T-cell (primary cell): Measurements from ENCODE around the gene GFOD1. TPM values are rescaled to one million over a fixed set of nuclear protein-coding genes. Genes with fewer than 3 reads are reported as not detected.

Experiments
- ATAC-seq, 4 experiments: fragments of 200-7000 bp in 3 of 4; fragments of 150-1000 bp in 1 of 4; cut with Tn5 transposase; replicated peaks in 1 of 4; 1 replicate in 3 of 4; 2 replicates in 1 of 4; pipeline ENCODE4 v1.10.0; 2021; ENCODE audit warnings: moderate library complexity in 3 of 4, mild to moderate bottlenecking in 2 of 4, moderate number of reproducible peaks in 1 of 4
- CTCF ChIA-PET, 2 donors: fragments of 300-600 bp; sonication (Branson Sonifier 250); formaldehyde crosslinking; loops; one replicate each; lab custom pipeline; 2022; ENCODE audit warnings: antibody characterized with exemption in 2 of 2; lab: Charles Lee
- POLR2A ChIA-PET, 2 donors: fragments of 300-600 bp; sonication (Branson Sonifier 250); formaldehyde crosslinking; loops; one replicate each; lab custom pipeline; 2022; ENCODE audit warnings: antibody characterized with exemption in 2 of 2; lab: Charles Lee
- DNase-seq, 35 experiments: peaks; one replicate each; pipeline versions ENCODE4 v3.0.0 to v3.0.0-alpha.2; 2013 to 2023
- H3K27ac ChIP-seq: one replicate; pipeline ENCODE4 v1.5.1; 2013; ENCODE audit warnings: low read length
- H3K27me3 ChIP-seq, 2 experiments: replicated peaks in 1 of 2; 1 replicate in 1 of 2; 2 replicates in 1 of 2; pipeline versions ENCODE4 v1.6.1 to v1.7.0; 2013; ENCODE audit warnings: low read length in 1 of 2, mixed read lengths in 1 of 2; ENCODE audit not compliant: control insufficient read depth in 2 of 2, insufficient read depth in 2 of 2; ENCODE audit errors: extremely low read depth in 1 of 2
- H3K36me3 ChIP-seq, 2 donors: 1 replicate in 1 of 2; 2 replicates in 1 of 2; pipeline versions ENCODE4 v1.6.1 to v1.7.0; 2013; ENCODE audit warnings: low read length in 1 of 2; ENCODE audit not compliant: control insufficient read depth in 2 of 2, insufficient read depth in 1 of 2; ENCODE audit errors: extremely low read depth in 1 of 2
- H3K4me1 ChIP-seq, 2 experiments: 1 replicate in 1 of 2; 2 replicates in 1 of 2; pipeline versions ENCODE4 v1.6.1 to v1.7.0; 2013; ENCODE audit warnings: low read length in 2 of 2, mixed read lengths in 1 of 2; ENCODE audit not compliant: insufficient read depth in 2 of 2, control insufficient read depth in 1 of 2; ENCODE audit errors: extremely low read depth in 1 of 2
- H3K4me3 ChIP-seq, 2 donors: 1 replicate in 1 of 2; 2 replicates in 1 of 2; pipeline versions ENCODE4 v1.5.1 to v1.7.0; 2013; ENCODE audit warnings: mild to moderate bottlenecking in 2 of 2, low read length in 1 of 2, moderate library complexity in 1 of 2; ENCODE audit not compliant: control insufficient read depth in 1 of 2; ENCODE audit errors: extremely low read depth in 1 of 2
- H3K9me3 ChIP-seq: 2 replicates; pipeline ENCODE4 v1.7.0; 2013
- H3K27ac Mint-ChIP-seq, 2 donors: one replicate each; pipeline ENCODE4 v1.8.0; 2020 to 2021; ENCODE audit warnings: mild to moderate bottlenecking in 2 of 2, mixed read lengths in 2 of 2
- H3K27me3 Mint-ChIP-seq, 2 donors: one replicate each; pipeline ENCODE4 v1.8.0; 2021 to 2022; ENCODE audit warnings: mixed read lengths in 2 of 2
- H3K36me3 Mint-ChIP-seq: one replicate; pipeline ENCODE4 v1.8.0; 2021; ENCODE audit warnings: mixed read lengths
- H3K4me1 Mint-ChIP-seq, 3 donors: one replicate each; pipeline ENCODE4 v1.8.0; 2020 to 2022; ENCODE audit warnings: mixed read lengths in 3 of 3, mild to moderate bottlenecking in 1 of 3
- H3K4me3 Mint-ChIP-seq, 3 donors: one replicate each; pipeline ENCODE4 v1.8.0; 2020 to 2022; ENCODE audit warnings: mild to moderate bottlenecking in 3 of 3, mixed read lengths in 3 of 3, moderate library complexity in 3 of 3
- H3K9me3 Mint-ChIP-seq, 3 donors: one replicate each; pipeline ENCODE4 v1.8.0; 2020 to 2022; ENCODE audit warnings: mixed read lengths in 3 of 3
- WGBS: methylation state at CpG from one replicate; pipeline ENCODE4 v1.1.5; 2013; ENCODE audit warnings: missing lambda C conversion rate; ENCODE audit not compliant: insufficient coverage; 5-methylcytosine and 5-hydroxymethylcytosine counted together
- total RNA-seq, 35 experiments: library from RNA in 6 of 35; stranded (reverse) in 6 of 35; fragments of 120-200 nt in 1 of 35; gene quantifications; one replicate each; pipeline versions ENCODE4 v1.2.1 to v1.2.4 and lab custom pipeline; 2013 to 2026

GFOD1 gene
- total RNA-seq, 5 donors from 2014 or later (not counting 1 experiment from before 2014, with no cell fraction given), result 1.9 to 3.2 (median 2.3) TPM

- Histone ChIP-seq H3K36me3 (no peaks in the 10 kb centered on the region), H3K4me1 (peaks cover 0 to 4% of the 10 kb centered on the region in 2 experiments), H3K9me3 (no peaks in the 10 kb centered on the region), H3K27ac (no peak overlapping the region), H3K27me3 (no peaks in the 10 kb centered on the region), H3K4me3 (no peak overlapping the region)
- peaks cover 0 to 11% (median 4%) of the 10 kb centered on the region in 3 donors for H3K9me3 Mint-ChIP-seq
- H3K27me3 Mint-ChIP-seq, result no peaks in the 10 kb centered on the region
- no peak overlapping the region for H3K4me3 Mint-ChIP-seq
- peaks cover 4 to 7% (median 6%) of the 10 kb centered on the region in 3 donors for H3K4me1 Mint-ChIP-seq
- H3K27ac Mint-ChIP-seq, result no peak overlapping the region
- DNase-seq, result no peak
- 100% methylated on average over 1 of the region's 5 CpGs for WGBS
- ChIA-PET CTCF (interaction anchor here (0.6 to 2.0 kb wide), 11 partner anchors 8 to 237 kb away, joined by 3 to 8 read pairs (median 3); partner anchors contain the start of genes GFOD1 (in 1 of the 2), SIRT5 (in 1 of the 2) and TBC1D7 (in 1 of the 2)), POLR2A (interaction anchor here in 1 of 2 donors (0.5 kb wide), 1 partner anchor 86 kb away, joined by 3 read pairs; no protein-coding TSS in a partner anchor)
- ATAC-seq, result no peak
- no peaks in the 10 kb centered on the region for H3K36me3 Mint-ChIP-seq
Measured at GRCh38 chr6:13338038-13338437, 149.4 kb downstream of the GFOD1 start.

GRCh38 chr6:13336553-13336952, 150.8 kb downstream of the GFOD1 start:
- peaks cover 0 to under 1% (median 0%) of the 10 kb centered on the region in 3 donors for H3K9me3 Mint-ChIP-seq
- H3K27me3 Mint-ChIP-seq, result no peaks in the 10 kb centered on the region
- Histone ChIP-seq H3K27me3 (no peaks in the 10 kb centered on the region), H3K4me3 (no peak overlapping the region), H3K27ac (no peak overlapping the region), H3K36me3 (no peaks in the 10 kb centered on the region), H3K4me1 (peaks cover 0 to 4% of the 10 kb centered on the region in 2 experiments), H3K9me3 (no peaks in the 10 kb centered on the region)
- DNase-seq, result peak; percentile 10 to 84 (median 57)
- peaks cover 4 to 8% (median 6%) of the 10 kb centered on the region in 3 donors for H3K4me1 Mint-ChIP-seq
- no peaks in the 10 kb centered on the region for H3K36me3 Mint-ChIP-seq
- ChIA-PET POLR2A (no interaction called here), CTCF (interaction anchor here (0.8 to 1.2 kb wide), 4 partner anchors 9 to 288 kb away, joined by 3 to 5 read pairs (median 4); no protein-coding TSS in a partner anchor)
- 31% methylated on average over 10 of the region's 11 CpGs for WGBS
- peak; percentile 66 to 69 (median 68) for ATAC-seq
- H3K4me3 Mint-ChIP-seq, result no peak overlapping the region
- no peak overlapping the region for H3K27ac Mint-ChIP-seq

GRCh38 chr6:13334953-13335352, 152.4 kb downstream of the GFOD1 start:
- WGBS, result 47% methylated on average over 1 of the region's 3 CpGs
- H3K4me3 ChIP-seq, result no peak overlapping the region
- no peak overlapping the region for H3K27ac ChIP-seq
- Mint-ChIP-seq H3K4me1 (peaks cover 0 to 2% (median 2%) of the 10 kb centered on the region in 3 donors), H3K27me3 (no peaks in the 10 kb centered on the region), H3K9me3 (no peaks in the 10 kb centered on the region), H3K27ac (no peak overlapping the region), H3K36me3 (no peaks in the 10 kb centered on the region), H3K4me3 (no peak overlapping the region)
- peak in 1 of 4 experiments; percentile 22 for ATAC-seq
- POLR2A ChIA-PET, result no interaction called here
- no peaks in the 10 kb centered on the region for H3K9me3 ChIP-seq
- no peaks in the 10 kb centered on the region for H3K27me3 ChIP-seq
- CTCF ChIA-PET, result interaction anchor here (0.6 to 1.6 kb wide), 10 partner anchors 10 to 1675 kb away, joined by 3 to 9 read pairs (median 3); partner anchors contain the start of gene SIRT5 (in 1 of the 2)
- no peak for DNase-seq
- peaks cover 0 to 4% of the 10 kb centered on the region in 2 experiments for H3K4me1 ChIP-seq
- H3K36me3 ChIP-seq, result no peaks in the 10 kb centered on the region

GRCh38 chr6:13332349-13332706, 155.1 kb downstream of the GFOD1 start:
- H3K36me3 Mint-ChIP-seq, result no peaks in the 10 kb centered on the region
- CTCF ChIA-PET, result interaction anchor here (0.5 to 1.4 kb wide), 7 partner anchors 9 to 790 kb away, joined by 3 read pairs; partner anchors contain the start of genes NOL7 (in 1 of the 2) and SIRT5 (in 1 of the 2)
- H3K9me3 ChIP-seq, result no peaks in the 10 kb centered on the region
- no peak overlapping the region for H3K4me3 ChIP-seq
- H3K4me1 ChIP-seq, result peaks cover 3 to 13% of the 10 kb centered on the region in 2 experiments
- DNase-seq (no peak), ATAC-seq (no peak)
- H3K27ac ChIP-seq, result no peak overlapping the region
- WGBS, result no CpG with 5 or more reads among the region's 2 CpGs
- POLR2A ChIA-PET, result no interaction called here
- peaks cover 17 to 21% (median 19%) of the 10 kb centered on the region in 3 donors for H3K4me1 Mint-ChIP-seq
- H3K4me3 Mint-ChIP-seq, result no peak overlapping the region
- no peaks in the 10 kb centered on the region for H3K9me3 Mint-ChIP-seq
- no peaks in the 10 kb centered on the region for H3K27me3 ChIP-seq
- H3K27me3 Mint-ChIP-seq, result no peaks in the 10 kb centered on the region
- H3K36me3 ChIP-seq, result no peaks in the 10 kb centered on the region
- no peak overlapping the region for H3K27ac Mint-ChIP-seq

- Histone ChIP-seq H3K36me3 (no peaks in the 10 kb centered on the region), H3K4me1 (peaks cover 7 to 11% of the 10 kb centered on the region in 2 experiments), H3K27me3 (no peaks in the 10 kb centered on the region), H3K4me3 (no peak overlapping the region), H3K27ac (no peak overlapping the region), H3K9me3 (no peaks in the 10 kb centered on the region)
- Mint-ChIP-seq H3K4me3 (no peak overlapping the region), H3K4me1 (peaks cover 20 to 26% (median 23%) of the 10 kb centered on the region in 3 donors), H3K27me3 (no peaks in the 10 kb centered on the region), H3K27ac (no peak overlapping the region), H3K9me3 (no peaks in the 10 kb centered on the region), H3K36me3 (no peaks in the 10 kb centered on the region)
- WGBS, result 60% methylated on average over 2 of the region's 13 CpGs
- POLR2A ChIA-PET, result no interaction called here
- DNase-seq, result peak in 1 of 35 experiments; percentile 49
- ATAC-seq, result no peak
- CTCF ChIA-PET, result interaction anchor here (0.5 to 1.4 kb wide), 8 partner anchors 10 to 1384 kb away, joined by 3 to 6 read pairs (median 3); partner anchors contain the start of genes NOL7 (in 1 of the 2) and SIRT5 (in 1 of the 2)
Measured at GRCh38 chr6:13331516-13332348, 155.7 kb downstream of the GFOD1 start.

- Histone ChIP-seq H3K9me3 (no peaks in the 10 kb centered on the region), H3K4me1 (peaks cover 7 to 9% of the 10 kb centered on the region in 2 experiments), H3K27ac (peak overlapping the region; percentile 94), H3K36me3 (peaks cover 0 to 11% of the 10 kb centered on the region in 2 donors), H3K4me3 (peak overlapping the region; percentile 85), H3K27me3 (no peaks in the 10 kb centered on the region)
- H3K9me3 Mint-ChIP-seq, result no peaks in the 10 kb centered on the region
- H3K36me3 Mint-ChIP-seq, result peaks cover 12% of the 10 kb centered on the region
- H3K4me3 Mint-ChIP-seq, result peak overlapping the region; percentile 86 to 93 (median 92)
- ChIA-PET POLR2A (interaction anchor here in 1 of 2 donors (0.9 to 1.9 kb wide), 4 partner anchors 26 to 789 kb away, joined by 3 to 10 read pairs (median 5); partner anchors contain the start of genes CD83, NOL7 and SIRT5), CTCF (interaction anchor here (0.6 to 2.7 kb wide), 12 partner anchors 9 to 417 kb away, joined by 3 to 19 read pairs (median 4); partner anchors contain the start of genes NOL7 (in 1 of the 2) and SIRT5 (in 1 of the 2))
- H3K27ac Mint-ChIP-seq, result peak overlapping the region; percentile 96 to 99
- peaks cover 20 to 33% (median 29%) of the 10 kb centered on the region in 3 donors for H3K4me1 Mint-ChIP-seq
- WGBS, result no CpG with 5 or more reads among the region's 2 CpGs
- DNase-seq, result no peak
- H3K27me3 Mint-ChIP-seq, result no peaks in the 10 kb centered on the region
- ATAC-seq, result peak in 1 of 4 experiments; percentile 2
Measured at GRCh38 chr6:13328875-13329183, 158.6 kb downstream of the GFOD1 start.
